Ishikawa (cell line): Measurements from ENCODE around the gene GABRD.

Experiments
- CEBPB ChIP-seq: IDR thresholded peaks from 2 replicates; pipeline ENCODE4 v1.6.1; 2012
- CREB1 ChIP-seq: IDR thresholded peaks from 2 replicates; pipeline ENCODE4 v1.6.1; 2012; ENCODE audit warnings: low read depth
- EGR1 ChIP-seq: IDR thresholded peaks from 2 replicates; pipeline ENCODE4 v1.6.1; 2012
- EP300 ChIP-seq: IDR thresholded peaks from 2 replicates; pipeline ENCODE4 v1.6.1; 2012; ENCODE audit warnings: borderline replicate concordance
- FOXM1 ChIP-seq: IDR thresholded peaks from 2 replicates; pipeline ENCODE4 v1.6.1; 2012; ENCODE audit warnings: low read depth, borderline replicate concordance
- MAX ChIP-seq: IDR thresholded peaks from 2 replicates; pipeline ENCODE4 v1.6.1; 2012
- NFIC ChIP-seq: IDR thresholded peaks from 2 replicates; pipeline ENCODE4 v1.6.1; 2012
- RAD21 ChIP-seq: IDR thresholded peaks from 2 replicates; pipeline ENCODE4 v1.6.1; 2012; ENCODE audit warnings: low read depth
- REST ChIP-seq: IDR thresholded peaks from 2 replicates; pipeline ENCODE4 v1.6.1; 2012; ENCODE audit warnings: low read depth, mild to moderate bottlenecking
- TAF1 ChIP-seq: IDR thresholded peaks from 2 replicates; pipeline ENCODE4 v1.6.1; 2012; ENCODE audit warnings: low read depth, mild to moderate bottlenecking
- TCF12 ChIP-seq: IDR thresholded peaks from 2 replicates; pipeline ENCODE4 v1.6.1; 2012; ENCODE audit warnings: low read depth
- TEAD4 ChIP-seq: IDR thresholded peaks from 2 replicates; pipeline ENCODE4 v1.6.1; 2012
- USF1 ChIP-seq: IDR thresholded peaks from 2 replicates; pipeline ENCODE4 v1.6.1; 2012
- YY1 ChIP-seq: IDR thresholded peaks from 2 replicates; pipeline ENCODE4 v1.6.1; 2012; ENCODE audit warnings: low read depth
- ZBTB7A ChIP-seq: IDR thresholded peaks from 2 replicates; pipeline ENCODE4 v1.6.1; 2012; ENCODE audit warnings: low read depth

Gene GABRD

GRCh38 chr1:2033165-2033564, 14.0 kb downstream of the GABRD start:
- TF ChIP-seq YY1, result no peak
- no peak for TF ChIP-seq MAX
- TF ChIP-seq NFIC, result no peak
- no peak for TF ChIP-seq CEBPB
- no peak for TF ChIP-seq TCF12
- no peak for TF ChIP-seq REST
- TF ChIP-seq FOXM1, result no peak
- TF ChIP-seq EP300, result no peak
- TF ChIP-seq TAF1, result no peak

- TF ChIP-seq CEBPB (no peak), FOXM1 (no peak), CREB1 (no peak), YY1 (no peak), ZBTB7A (no peak), MAX (no peak), EP300 (no peak), EGR1 (no peak), REST (no peak), NFIC (no peak), USF1 (no peak), TAF1 (no peak), RAD21 (no peak), TEAD4 (no peak), TCF12 (no peak)
Observed at GRCh38 chr1:2036287-2036686, 17.1 kb downstream of the GABRD start.

GRCh38 chr1:2037314-2037979, 18.3 kb downstream of the GABRD start:
- TF ChIP-seq REST (no peak), USF1 (no peak), ZBTB7A (no peak), EGR1 (no peak), TCF12 (no peak), CEBPB (no peak), MAX (no peak), EP300 (no peak), TEAD4 (no peak), CREB1 (no peak), RAD21 (no peak), NFIC (no peak), YY1 (no peak), TAF1 (no peak)

- no peak for TF ChIP-seq CREB1
- no peak for TF ChIP-seq REST
- TF ChIP-seq FOXM1, result no peak
- TF ChIP-seq MAX, result no peak
- no peak for TF ChIP-seq ZBTB7A
- TF ChIP-seq TEAD4, result no peak
- TF ChIP-seq USF1, result no peak
- no peak for TF ChIP-seq CEBPB
- no peak for TF ChIP-seq EGR1
Observed at GRCh38 chr1:2038229-2038628, 19.1 kb downstream of the GABRD start.
